ENCODE results near the gene LSM14B. TPM values are rescaled to one million over a fixed set of nuclear protein-coding genes. Genes with fewer than 3 reads are reported as not detected.

LSM14B gene
- total RNA-seq, 1 donor from 2014 or later, result 67.8 TPM

DNA sequence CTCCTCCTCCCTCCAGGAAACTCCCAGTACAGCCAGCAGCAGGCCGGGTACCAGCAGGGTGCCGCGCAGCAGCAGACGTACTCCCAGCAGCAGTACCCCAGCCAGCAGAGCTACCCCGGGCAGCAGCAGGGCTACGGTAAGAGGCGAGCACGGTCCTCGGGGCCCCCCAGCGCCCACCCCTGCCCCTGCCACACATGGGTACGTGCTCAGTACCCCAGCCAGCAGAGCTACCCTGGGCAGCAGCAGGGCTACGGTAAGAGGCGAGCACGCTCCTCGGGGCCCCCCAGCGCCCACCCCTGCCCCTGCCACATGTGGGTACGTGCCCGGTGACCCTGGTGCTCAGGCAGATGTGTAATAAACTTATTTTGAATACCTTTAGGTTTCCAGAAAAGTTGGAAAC is 50.4 kb downstream of the LSM14B start:
- Mint-ChIP-seq H3K27me3 (ENCODE audit: unreplicated experiment) (no peaks in the 10 kb centered on the region), H3K36me3 (ENCODE audit: unreplicated experiment) (peaks cover 19% of the 10 kb centered on the region), H3K4me3 (ENCODE audit: unreplicated experiment) (no peak overlapping the region), H3K9me3 (ENCODE audit: unreplicated experiment) (no peaks in the 10 kb centered on the region), H3K4me1 (ENCODE audit: unreplicated experiment) (no peaks in the 10 kb centered on the region), H3K27ac (ENCODE audit: unreplicated experiment) (no peak overlapping the region)
- DNase-seq (ENCODE audit: extremely low spot score, unreplicated experiment), result no peak
- TF ChIP-seq, protein P1, sequence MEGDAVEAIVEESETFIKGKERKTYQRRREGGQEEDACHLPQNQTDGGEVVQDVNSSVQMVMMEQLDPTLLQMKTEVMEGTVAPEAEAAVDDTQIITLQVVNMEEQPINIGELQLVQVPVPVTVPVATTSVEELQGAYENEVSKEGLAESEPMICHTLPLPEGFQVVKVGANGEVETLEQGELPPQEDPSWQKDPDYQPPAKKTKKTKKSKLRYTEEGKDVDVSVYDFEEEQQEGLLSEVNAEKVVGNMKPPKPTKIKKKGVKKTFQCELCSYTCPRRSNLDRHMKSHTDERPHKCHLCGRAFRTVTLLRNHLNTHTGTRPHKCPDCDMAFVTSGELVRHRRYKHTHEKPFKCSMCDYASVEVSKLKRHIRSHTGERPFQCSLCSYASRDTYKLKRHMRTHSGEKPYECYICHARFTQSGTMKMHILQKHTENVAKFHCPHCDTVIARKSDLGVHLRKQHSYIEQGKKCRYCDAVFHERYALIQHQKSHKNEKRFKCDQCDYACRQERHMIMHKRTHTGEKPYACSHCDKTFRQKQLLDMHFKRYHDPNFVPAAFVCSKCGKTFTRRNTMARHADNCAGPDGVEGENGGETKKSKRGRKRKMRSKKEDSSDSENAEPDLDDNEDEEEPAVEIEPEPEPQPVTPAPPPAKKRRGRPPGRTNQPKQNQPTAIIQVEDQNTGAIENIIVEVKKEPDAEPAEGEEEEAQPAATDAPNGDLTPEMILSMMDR (IDR thresholded peaks at IDR 0.05), result no peak

DNA sequence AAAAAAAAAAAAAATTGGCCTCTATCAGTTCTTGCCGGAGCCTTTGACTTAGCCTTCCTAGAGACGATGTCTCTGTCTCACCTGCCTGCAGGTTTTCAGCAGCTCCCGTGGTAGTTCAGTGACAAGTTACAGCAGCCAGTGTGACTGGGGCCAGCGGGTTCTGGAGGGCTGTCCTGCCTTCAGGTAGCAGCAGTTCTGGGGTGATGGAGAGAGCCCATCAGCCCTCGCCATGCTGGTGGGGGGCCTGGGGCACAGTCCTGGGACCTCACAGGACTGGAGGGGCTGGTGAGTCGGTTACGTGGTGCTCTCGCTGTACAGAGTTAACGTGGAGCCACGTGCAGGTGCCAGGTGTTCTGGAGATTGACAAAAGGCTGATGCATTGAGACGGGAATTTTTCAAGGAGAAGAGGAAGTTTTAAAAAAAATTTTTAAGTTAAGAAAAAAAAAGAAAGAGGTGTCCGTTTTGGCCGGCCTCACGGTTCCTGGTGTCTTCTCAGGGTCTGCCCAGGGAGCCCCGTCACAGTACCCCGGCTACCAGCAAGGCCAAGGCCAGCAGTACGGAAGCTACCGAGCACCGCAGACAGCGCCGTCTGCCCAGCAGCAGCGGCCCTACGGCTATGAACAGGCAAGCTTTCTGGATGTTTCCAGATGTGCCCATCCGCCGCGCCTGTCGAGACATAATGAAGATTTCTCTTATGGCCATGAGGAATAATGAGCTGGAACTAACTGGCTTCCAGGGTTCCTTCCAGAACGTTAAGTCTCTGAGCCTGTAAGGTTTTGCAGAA is 51.9 kb downstream of the LSM14B start:
- no peak for DNase-seq (ENCODE audit: extremely low spot score, unreplicated experiment)
- Mint-ChIP-seq H3K9me3 (ENCODE audit: unreplicated experiment) (no peaks in the 10 kb centered on the region), H3K4me3 (ENCODE audit: unreplicated experiment) (no peak overlapping the region), H3K36me3 (ENCODE audit: unreplicated experiment) (peaks cover 19% of the 10 kb centered on the region), H3K27me3 (ENCODE audit: unreplicated experiment) (no peaks in the 10 kb centered on the region), H3K27ac (ENCODE audit: unreplicated experiment) (no peak overlapping the region), H3K4me1 (ENCODE audit: unreplicated experiment) (no peaks in the 10 kb centered on the region)
- TF ChIP-seq, protein P1 (IDR thresholded peaks at IDR 0.05), result no peak

DNA sequence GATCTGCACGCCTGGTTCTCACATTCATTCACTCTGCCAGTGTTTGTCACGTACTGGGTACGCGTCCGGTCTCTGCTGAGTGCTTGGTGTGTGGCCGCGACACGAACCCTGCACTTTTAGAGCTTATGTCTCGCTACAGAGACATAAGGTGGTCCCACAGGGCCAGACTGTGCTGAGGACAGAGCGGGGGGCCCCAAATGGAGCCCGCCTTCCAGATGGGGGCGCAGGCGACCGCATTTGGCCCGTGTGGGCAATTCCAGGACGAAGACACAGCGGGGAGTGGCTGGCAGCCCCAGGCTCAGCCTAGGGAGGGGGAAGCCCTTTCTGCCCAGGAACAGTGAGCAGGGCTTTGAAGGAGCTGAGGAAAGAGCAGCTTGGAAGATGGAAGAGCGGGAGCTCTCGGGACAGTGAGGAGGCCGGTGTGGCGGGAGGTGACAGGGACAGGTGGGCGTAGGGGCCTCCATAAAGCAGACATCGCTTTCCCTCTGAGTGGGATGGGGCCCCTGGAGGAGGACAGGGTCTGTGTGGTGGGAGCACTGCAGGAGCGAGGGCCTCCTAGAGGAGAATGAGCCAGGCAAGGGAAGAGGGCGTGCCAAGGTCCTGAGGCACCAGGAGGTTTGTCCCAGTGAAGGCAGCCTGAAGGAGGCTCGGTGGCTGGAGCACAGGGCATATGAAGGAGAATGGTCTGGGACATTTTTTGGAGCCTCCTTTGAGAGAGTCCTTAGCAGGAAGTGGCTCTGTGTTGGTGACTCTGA is 52.8 kb downstream of the LSM14B start:
- Mint-ChIP-seq H3K9me3 (ENCODE audit: unreplicated experiment) (no peaks in the 10 kb centered on the region), H3K4me1 (ENCODE audit: unreplicated experiment) (no peaks in the 10 kb centered on the region), H3K4me3 (ENCODE audit: unreplicated experiment) (no peak overlapping the region), H3K36me3 (ENCODE audit: unreplicated experiment) (peaks cover 20% of the 10 kb centered on the region), H3K27ac (ENCODE audit: unreplicated experiment) (no peak overlapping the region), H3K27me3 (ENCODE audit: unreplicated experiment) (no peaks in the 10 kb centered on the region)
- TF ChIP-seq, protein P1 (IDR thresholded peaks at IDR 0.05), result no peak
- no peak for DNase-seq (ENCODE audit: extremely low spot score, unreplicated experiment)

DNA sequence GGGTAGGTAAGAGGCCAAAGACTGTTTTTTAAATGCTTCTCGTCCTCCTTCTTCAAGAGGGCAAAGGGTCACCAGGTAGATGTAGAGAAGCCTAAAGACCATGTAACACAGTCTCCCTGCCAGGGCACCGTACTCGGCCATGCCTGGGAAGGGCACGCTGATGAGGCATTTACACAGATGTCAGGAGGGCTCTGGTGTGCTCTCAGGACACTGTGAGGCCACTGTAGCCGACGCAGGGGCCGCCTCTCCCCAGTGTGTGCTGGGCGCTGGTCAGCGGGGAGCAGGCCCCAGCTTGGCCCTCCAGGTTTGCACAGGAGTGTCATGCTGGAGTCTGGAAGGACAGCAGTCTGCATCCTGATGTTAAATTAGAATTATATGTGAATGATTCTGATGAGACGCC is 53.4 kb downstream of the LSM14B start:
- Mint-ChIP-seq H3K27ac (ENCODE audit: unreplicated experiment) (no peak overlapping the region), H3K4me3 (ENCODE audit: unreplicated experiment) (no peak overlapping the region)

More for the DNA sequence above, 53.4 kb downstream of the LSM14B start:
- no peaks in the 10 kb centered on the region for H3K27me3 Mint-ChIP-seq (ENCODE audit: unreplicated experiment)
- TF ChIP-seq, protein P1 (IDR thresholded peaks at IDR 0.05), result no peak
- no peak for DNase-seq (ENCODE audit: extremely low spot score, unreplicated experiment)
- peaks cover 20% of the 10 kb centered on the region for H3K36me3 Mint-ChIP-seq (ENCODE audit: unreplicated experiment)
- no peaks in the 10 kb centered on the region for H3K9me3 Mint-ChIP-seq (ENCODE audit: unreplicated experiment)
- no peaks in the 10 kb centered on the region for H3K4me1 Mint-ChIP-seq (ENCODE audit: unreplicated experiment)
